GM12878 (cell line): ENCODE data around the gene TTC33. TPM values are rescaled to one million over a fixed set of nuclear protein-coding genes. Genes with fewer than 3 reads are reported as not detected.

ENCODE experiments used
- ATAC-seq: fragments of 200-7000 bp; cut with Tn5 transposase; 3 replicates; pipeline ENCODE4 v1.9.1; 2020; ENCODE audit warnings: mild to moderate bottlenecking, moderate library complexity
- BruUV-seq: library from RNA; stranded (reverse); fragments of 400-500 nt; replicated peaks from 2 replicates; lab custom pipeline; 2021; lab: Mats Ljungman, UMichigan
- CTCF ChIA-PET: fragments of 300-600 bp; sonication (Branson Sonifier 250); formaldehyde crosslinking; extraction: SDS; loops from one replicate; lab custom pipeline; 2021; ENCODE audit warnings: inconsistent platforms; lab: Yijun Ruan, JAX
- POLR2A ChIA-PET: fragments of 350-600 bp; formaldehyde crosslinking; extraction: SDS; loops from one replicate; lab custom pipeline; 2021; ENCODE audit warnings: inconsistent platforms; lab: Charles Lee
- RAD21 ChIA-PET: fragments of 300-600 bp; sonication (Branson Sonifier 250); formaldehyde crosslinking; loops from one replicate; lab custom pipeline; 2023; ENCODE audit warnings: antibody characterized with exemption; ENCODE audit not compliant: unreplicated experiment; lab: Charles Lee
- SMC1A ChIA-PET: fragments of 300-600 bp; sonication (Branson Sonifier 250); formaldehyde crosslinking; loops from one replicate; lab custom pipeline; 2023; ENCODE audit not compliant: unreplicated experiment, uncharacterized antibody; lab: Charles Lee
- DNase-seq: peaks from one replicate; pipeline ENCODE4 v3.0.0-alpha.2; 2011; ENCODE audit warnings: low read depth, low spot score
- FAIRE-seq: peaks from 3 replicates; lab custom pipeline; 2011; peaks lifted over from hg19 to GRCh38; lab: Jason Lieb, UNC
- H2AFZ ChIP-seq: 2 replicates; pipeline ENCODE4 v1.6.0; 2011; ENCODE audit warnings: low read depth, low read length, control low read depth; ENCODE audit not compliant: control insufficient read depth
- H3K27ac ChIP-seq: 2 replicates; pipeline ENCODE4 v1.5.1; 2011; ENCODE audit warnings: control low read depth; ENCODE audit not compliant: control insufficient read depth, insufficient read depth
- H3K27me3 ChIP-seq, 2 experiments: replicated peaks in 1 of 2; 2 replicates each; pipeline versions ENCODE4 v1.6.0 to v1.6.1; 2011; ENCODE audit warnings: low read length in 1 of 2; ENCODE audit not compliant: control insufficient read depth in 2 of 2, insufficient read depth in 2 of 2
- H3K36me3 ChIP-seq, 2 experiments: 2 replicates each; pipeline ENCODE4 v1.5.1; 2011; ENCODE audit warnings: low read length in 1 of 2; ENCODE audit not compliant: control insufficient read depth in 2 of 2, insufficient read depth in 2 of 2
- H3K4me1 ChIP-seq: 2 replicates; pipeline ENCODE4 v1.6.1; 2011; ENCODE audit warnings: mild to moderate bottlenecking, low read length, moderate library complexity, mixed read lengths; ENCODE audit not compliant: control insufficient read depth, insufficient read depth
- H3K4me2 ChIP-seq: 2 replicates; pipeline ENCODE4 v1.6.0; 2011; ENCODE audit warnings: control low read depth; ENCODE audit not compliant: control insufficient read depth, insufficient read depth
- H3K4me3 ChIP-seq: fragments of 200-600 bp; sonication (generic); 2 replicates; pipeline ENCODE4 v1.5.1; 2016
- H3K79me2 ChIP-seq: 2 replicates; pipeline ENCODE4 v1.6.0; 2011; ENCODE audit warnings: low read length; ENCODE audit not compliant: control insufficient read depth, insufficient read depth
- H3K9ac ChIP-seq: 2 replicates; pipeline ENCODE4 v1.8.0; 2011; ENCODE audit warnings: low read length, control low read depth, mixed read lengths; ENCODE audit not compliant: control insufficient read depth, insufficient read depth
- H3K9me3 ChIP-seq: replicated peaks from 3 replicates; pipeline ENCODE4 v1.5.1; 2011; ENCODE audit warnings: mild to moderate bottlenecking, low read length; ENCODE audit not compliant: control insufficient read depth, insufficient read depth
- H4K20me1 ChIP-seq: 2 replicates; pipeline ENCODE4 v1.6.0; 2011; ENCODE audit not compliant: control insufficient read depth, insufficient read depth
- CHD2 ChIP-seq: IDR thresholded peaks from 2 replicates; pipeline ENCODE4 v1.6.1; 2011; ENCODE audit warnings: low read depth, low read length, improper control_type of control experiment, borderline replicate concordance
- CREB1 ChIP-seq: IDR thresholded peaks from 2 replicates; pipeline ENCODE4 v1.6.1; 2012; ENCODE audit warnings: low read depth, mild to moderate bottlenecking, inconsistent platforms
- CREM ChIP-seq: IDR thresholded peaks from 2 replicates; pipeline ENCODE4 v1.6.1; 2014; ENCODE audit warnings: antibody characterized with exemption, low read depth
- HDAC2 ChIP-seq: fragments of 200-600 bp; sonication (generic); IDR thresholded peaks from 2 replicates; pipeline ENCODE4 v1.6.1; 2017
- HDGF ChIP-seq: fragments of 450-650 bp; IDR thresholded peaks from 2 replicates; pipeline ENCODE4 v1.6.1; 2016; ENCODE audit warnings: antibody characterized with exemption
- IKZF2 ChIP-seq, 2 experiments: fragments of 450-650 bp; IDR thresholded peaks; 2 replicates each; pipeline ENCODE4 v1.6.1; 2017; ENCODE audit warnings: mild to moderate bottlenecking in 2 of 2, moderate library complexity in 2 of 2
- KAT2A ChIP-seq: conservative IDR thresholded peaks from 2 replicates; pipeline ENCODE4 v1.6.1; 2011; ENCODE audit warnings: low read depth, low read length; ENCODE audit not compliant: control insufficient read depth
- KDM1A ChIP-seq: fragments of 200-600 bp; sonication (generic); IDR thresholded peaks from 2 replicates; pipeline ENCODE4 v1.6.1; 2016; ENCODE audit warnings: borderline replicate concordance
- NFYA ChIP-seq: IDR thresholded peaks from 2 replicates; pipeline ENCODE4 v1.6.1; 2011; ENCODE audit warnings: low read depth, mild to moderate bottlenecking, low read length, improper control_type of control experiment, borderline replicate concordance
- NR2F1 ChIP-seq: fragments of 450-650 bp; conservative IDR thresholded peaks from 2 replicates; pipeline ENCODE4 v1.6.1; 2017; ENCODE audit warnings: mild to moderate bottlenecking
- SPI1 ChIP-seq: IDR thresholded peaks from 2 replicates; pipeline ENCODE4 v1.6.1; 2011; ENCODE audit warnings: low read depth, mild to moderate bottlenecking, low read length, moderate library complexity, borderline replicate concordance; ENCODE audit not compliant: insufficient read depth
- TARDBP ChIP-seq: IDR thresholded peaks from 2 replicates; pipeline ENCODE4 v1.6.1; 2016; ENCODE audit warnings: borderline replicate concordance
- ZNF384 ChIP-seq: IDR thresholded peaks from 2 replicates; pipeline ENCODE4 v1.6.1; 2012; ENCODE audit warnings: low read depth, mild to moderate bottlenecking, low read length, improper control_type of control experiment, borderline replicate concordance
- ZNF622 ChIP-seq: fragments of 450-650 bp; IDR thresholded peaks from 2 replicates; pipeline ENCODE4 v1.6.1; 2017; ENCODE audit warnings: mild to moderate bottlenecking, inconsistent platforms
- WGBS: methylation state at CpG from one replicate; pipeline ENCODE4 v1.1.6; 2016; ENCODE audit warnings: low lambda C conversion rate; ENCODE audit not compliant: insufficient replicate concordance, insufficient coverage; ENCODE audit errors: missing lambda C conversion rate; 5-methylcytosine and 5-hydroxymethylcytosine counted together
- in situ Hi-C: fragments of 300-500 bp; cut with MboI; formaldehyde crosslinking; loops from 9 replicates; pipeline ENCODE4 v1.14.3; 2018; ENCODE audit warnings: mixed read lengths
- intact Hi-C: fragments of 100-400 bp; cut with micrococcal nuclease; formaldehyde crosslinking; loops from one replicate; pipeline ENCODE4 v1.14.2; 2022; ENCODE audit not compliant: unreplicated experiment
- polyA plus RNA-seq, 11 experiments: library from polyadenylated mRNA; depleted of rRNA in 4 of 11; unstranded in 6 of 11; stranded (reverse) in 5 of 11; fragments of >200 nt; fragmentation: Nextera tagmentation in 4 of 11; fragmentation: Illumina TruSeq in 1 of 11; extraction: Ambion mirVana in 4 of 11; extraction: Trizol in 1 of 11; gene quantifications; 1 replicate in 1 of 11; 2 replicates in 10 of 11; pipeline versions ENCODE4 v1.2.1 to v1.2.3, GENCODE V29; 2011 to 2016; ENCODE audit warnings: inconsistent platforms in 2 of 11, missing spikeins in 2 of 11, low read depth in 1 of 11
- total RNA-seq, 4 experiments: library from RNA; depleted of rRNA in 3 of 4; stranded (reverse); fragments of >200 nt in 3 of 4; fragmentation: Illumina TruSeq in 1 of 4; extraction: Trizol in 1 of 4; gene quantifications; 2 replicates each; pipeline versions ENCODE4 v1.2.1 to v1.2.3, GENCODE V29; 2013 to 2021
- TF ChIP-seq, protein P1 (sequence below): fragments of 450-650 bp; formaldehyde crosslinking; IDR thresholded peaks from 2 replicates; pipeline ENCODE4 v1.4.0; 2020; ENCODE audit warnings: mild to moderate bottlenecking, moderate library complexity
- TF ChIP-seq, protein P2 (sequence below): IDR thresholded peaks from 2 replicates; pipeline ENCODE4 v1.6.1; 2012; ENCODE audit warnings: mild to moderate bottlenecking, low read depth, low read length
- TF ChIP-seq, protein P3 (sequence below): IDR thresholded peaks from 2 replicates; pipeline ENCODE4 v1.6.1; 2012; ENCODE audit warnings: low read length, inconsistent platforms

The TTC33 gene
- total and polyA plus RNA-seq, 10 of the 15 experiments (the other 5 are each of a cell fraction or from before 2014, with no cell fraction given): 7.9 to 22.3 (median 14.6) TPM

DNA sequence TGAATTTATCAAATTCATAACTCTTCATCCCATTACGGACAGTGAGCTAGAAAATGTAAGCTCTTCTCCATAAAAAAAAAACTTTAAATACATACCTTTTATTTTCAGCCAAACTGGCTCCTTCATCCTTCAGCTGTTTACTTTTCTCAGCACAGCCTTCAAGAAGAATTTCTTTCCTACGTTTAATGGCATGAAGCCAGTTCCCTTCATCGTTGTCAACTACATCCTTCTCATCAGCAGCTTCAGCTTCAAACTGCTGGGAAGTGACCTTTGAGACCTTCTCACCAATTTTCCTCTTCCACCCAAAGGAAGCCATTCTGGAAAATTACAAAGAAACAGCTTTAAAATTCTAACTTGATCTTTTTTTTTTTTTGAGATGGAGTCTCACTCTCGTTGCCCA lies 9.1 kb downstream of the TTC33 start (continued):
- TF ChIP-seq, protein P1, sequence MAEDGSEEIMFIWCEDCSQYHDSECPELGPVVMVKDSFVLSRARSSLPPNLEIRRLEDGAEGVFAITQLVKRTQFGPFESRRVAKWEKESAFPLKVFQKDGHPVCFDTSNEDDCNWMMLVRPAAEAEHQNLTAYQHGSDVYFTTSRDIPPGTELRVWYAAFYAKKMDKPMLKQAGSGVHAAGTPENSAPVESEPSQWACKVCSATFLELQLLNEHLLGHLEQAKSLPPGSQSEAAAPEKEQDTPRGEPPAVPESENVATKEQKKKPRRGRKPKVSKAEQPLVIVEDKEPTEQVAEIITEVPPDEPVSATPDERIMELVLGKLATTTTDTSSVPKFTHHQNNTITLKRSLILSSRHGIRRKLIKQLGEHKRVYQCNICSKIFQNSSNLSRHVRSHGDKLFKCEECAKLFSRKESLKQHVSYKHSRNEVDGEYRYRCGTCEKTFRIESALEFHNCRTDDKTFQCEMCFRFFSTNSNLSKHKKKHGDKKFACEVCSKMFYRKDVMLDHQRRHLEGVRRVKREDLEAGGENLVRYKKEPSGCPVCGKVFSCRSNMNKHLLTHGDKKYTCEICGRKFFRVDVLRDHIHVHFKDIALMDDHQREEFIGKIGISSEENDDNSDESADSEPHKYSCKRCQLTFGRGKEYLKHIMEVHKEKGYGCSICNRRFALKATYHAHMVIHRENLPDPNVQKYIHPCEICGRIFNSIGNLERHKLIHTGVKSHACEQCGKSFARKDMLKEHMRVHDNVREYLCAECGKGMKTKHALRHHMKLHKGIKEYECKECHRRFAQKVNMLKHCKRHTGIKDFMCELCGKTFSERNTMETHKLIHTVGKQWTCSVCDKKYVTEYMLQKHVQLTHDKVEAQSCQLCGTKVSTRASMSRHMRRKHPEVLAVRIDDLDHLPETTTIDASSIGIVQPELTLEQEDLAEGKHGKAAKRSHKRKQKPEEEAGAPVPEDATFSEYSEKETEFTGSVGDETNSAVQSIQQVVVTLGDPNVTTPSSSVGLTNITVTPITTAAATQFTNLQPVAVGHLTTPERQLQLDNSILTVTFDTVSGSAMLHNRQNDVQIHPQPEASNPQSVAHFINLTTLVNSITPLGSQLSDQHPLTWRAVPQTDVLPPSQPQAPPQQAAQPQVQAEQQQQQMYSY (CRISPR knock-in tag): no peak
- TF ChIP-seq ZNF622 (no peak), CHD2 (no peak), CREM (no peak)

DNA sequence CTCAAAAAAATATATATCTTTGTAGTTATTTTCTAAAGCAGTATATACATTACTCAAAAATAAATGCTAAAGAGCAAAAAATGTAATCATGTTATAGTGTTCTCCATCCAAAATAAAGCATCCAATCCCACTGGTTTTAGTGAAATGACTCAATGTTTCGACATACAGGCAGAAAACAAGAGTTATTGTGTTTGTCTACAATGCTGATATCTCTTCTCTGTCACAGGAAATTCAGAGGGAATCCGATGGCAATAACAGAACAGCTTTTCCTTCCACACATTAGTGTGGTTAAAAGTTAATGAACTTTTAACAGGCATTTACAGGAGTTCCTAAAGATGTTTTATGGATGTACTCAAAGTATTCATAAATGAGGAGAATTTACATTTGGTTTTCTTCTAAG lies 12.0 kb downstream of the TTC33 start:
- Histone ChIP-seq H3K36me3 (peaks cover 0 to 3% of the 10 kb centered on the region in 2 experiments; a peak in 1 of 4 replicates), H3K27ac (no peak overlapping the region), H3K9ac (no peak overlapping the region), H3K9me3 (peaks cover 3% of the 10 kb centered on the region; the same call in 1 of the 3 replicates), H3K4me1 (no peaks in the 10 kb centered on the region), H2AFZ (no peak overlapping the region), H3K4me3 (no peak overlapping the region), H3K4me2 (no peak overlapping the region), H4K20me1 (no peaks in the 10 kb centered on the region), H3K27me3 (no peaks in the 10 kb centered on the region), H3K79me2 (no peaks in the 10 kb centered on the region)
- ATAC-seq (no peak), FAIRE-seq (no peak), DNase-seq (no peak)
- SMC1A ChIA-PET: interaction anchor here (1.0 kb wide), 1 partner anchor 39 kb away, joined by 3 read pairs; no protein-coding TSS in a partner anchor
- BruUV-seq: no TSS peak
- RAD21 ChIA-PET: no interaction called here
- CTCF ChIA-PET: interaction anchor here (0.8 to 0.9 kb wide), 2 partner anchors 55 to 328 kb away, joined by 3 to 6 read pairs; no protein-coding TSS in a partner anchor
- 93% methylated on average over 2 of the region's 2 CpGs for WGBS
- in situ Hi-C loops: no loop called here
- intact Hi-C loops: no loop called here
- POLR2A ChIA-PET: no interaction called here
- TF ChIP-seq, protein P2, sequence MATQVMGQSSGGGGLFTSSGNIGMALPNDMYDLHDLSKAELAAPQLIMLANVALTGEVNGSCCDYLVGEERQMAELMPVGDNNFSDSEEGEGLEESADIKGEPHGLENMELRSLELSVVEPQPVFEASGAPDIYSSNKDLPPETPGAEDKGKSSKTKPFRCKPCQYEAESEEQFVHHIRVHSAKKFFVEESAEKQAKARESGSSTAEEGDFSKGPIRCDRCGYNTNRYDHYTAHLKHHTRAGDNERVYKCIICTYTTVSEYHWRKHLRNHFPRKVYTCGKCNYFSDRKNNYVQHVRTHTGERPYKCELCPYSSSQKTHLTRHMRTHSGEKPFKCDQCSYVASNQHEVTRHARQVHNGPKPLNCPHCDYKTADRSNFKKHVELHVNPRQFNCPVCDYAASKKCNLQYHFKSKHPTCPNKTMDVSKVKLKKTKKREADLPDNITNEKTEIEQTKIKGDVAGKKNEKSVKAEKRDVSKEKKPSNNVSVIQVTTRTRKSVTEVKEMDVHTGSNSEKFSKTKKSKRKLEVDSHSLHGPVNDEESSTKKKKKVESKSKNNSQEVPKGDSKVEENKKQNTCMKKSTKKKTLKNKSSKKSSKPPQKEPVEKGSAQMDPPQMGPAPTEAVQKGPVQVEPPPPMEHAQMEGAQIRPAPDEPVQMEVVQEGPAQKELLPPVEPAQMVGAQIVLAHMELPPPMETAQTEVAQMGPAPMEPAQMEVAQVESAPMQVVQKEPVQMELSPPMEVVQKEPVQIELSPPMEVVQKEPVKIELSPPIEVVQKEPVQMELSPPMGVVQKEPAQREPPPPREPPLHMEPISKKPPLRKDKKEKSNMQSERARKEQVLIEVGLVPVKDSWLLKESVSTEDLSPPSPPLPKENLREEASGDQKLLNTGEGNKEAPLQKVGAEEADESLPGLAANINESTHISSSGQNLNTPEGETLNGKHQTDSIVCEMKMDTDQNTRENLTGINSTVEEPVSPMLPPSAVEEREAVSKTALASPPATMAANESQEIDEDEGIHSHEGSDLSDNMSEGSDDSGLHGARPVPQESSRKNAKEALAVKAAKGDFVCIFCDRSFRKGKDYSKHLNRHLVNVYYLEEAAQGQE: no peak
- TF ChIP-seq, protein P3, sequence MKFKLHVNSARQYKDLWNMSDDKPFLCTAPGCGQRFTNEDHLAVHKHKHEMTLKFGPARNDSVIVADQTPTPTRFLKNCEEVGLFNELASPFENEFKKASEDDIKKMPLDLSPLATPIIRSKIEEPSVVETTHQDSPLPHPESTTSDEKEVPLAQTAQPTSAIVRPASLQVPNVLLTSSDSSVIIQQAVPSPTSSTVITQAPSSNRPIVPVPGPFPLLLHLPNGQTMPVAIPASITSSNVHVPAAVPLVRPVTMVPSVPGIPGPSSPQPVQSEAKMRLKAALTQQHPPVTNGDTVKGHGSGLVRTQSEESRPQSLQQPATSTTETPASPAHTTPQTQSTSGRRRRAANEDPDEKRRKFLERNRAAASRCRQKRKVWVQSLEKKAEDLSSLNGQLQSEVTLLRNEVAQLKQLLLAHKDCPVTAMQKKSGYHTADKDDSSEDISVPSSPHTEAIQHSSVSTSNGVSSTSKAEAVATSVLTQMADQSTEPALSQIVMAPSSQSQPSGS: no peak
- TF ChIP-seq CREB1 (no peak), NR2F1 (no peak), HDGF (no peak), NFYA (no peak), SPI1 (no peak), IKZF2 (IDR thresholded peaks at IDR 0.05) (no peak), KDM1A (no peak), HDAC2 (no peak), ZNF384 (no peak), TARDBP (no peak), KAT2A (no peak)
